Erythroblast (primary cell): ENCODE measurements around the gene ATXN2.

Experiments used
- GATA1 ChIP-seq: IDR thresholded peaks from 2 replicates; pipeline ENCODE4 v1.6.1; 2011; ENCODE audit warnings: low read depth, mild to moderate bottlenecking, control low read depth, low read length, moderate library complexity
- POLR2A ChIP-seq: IDR thresholded peaks from 2 replicates; pipeline ENCODE4 v1.6.1; 2011; ENCODE audit warnings: mild to moderate bottlenecking, low read length

DNA sequence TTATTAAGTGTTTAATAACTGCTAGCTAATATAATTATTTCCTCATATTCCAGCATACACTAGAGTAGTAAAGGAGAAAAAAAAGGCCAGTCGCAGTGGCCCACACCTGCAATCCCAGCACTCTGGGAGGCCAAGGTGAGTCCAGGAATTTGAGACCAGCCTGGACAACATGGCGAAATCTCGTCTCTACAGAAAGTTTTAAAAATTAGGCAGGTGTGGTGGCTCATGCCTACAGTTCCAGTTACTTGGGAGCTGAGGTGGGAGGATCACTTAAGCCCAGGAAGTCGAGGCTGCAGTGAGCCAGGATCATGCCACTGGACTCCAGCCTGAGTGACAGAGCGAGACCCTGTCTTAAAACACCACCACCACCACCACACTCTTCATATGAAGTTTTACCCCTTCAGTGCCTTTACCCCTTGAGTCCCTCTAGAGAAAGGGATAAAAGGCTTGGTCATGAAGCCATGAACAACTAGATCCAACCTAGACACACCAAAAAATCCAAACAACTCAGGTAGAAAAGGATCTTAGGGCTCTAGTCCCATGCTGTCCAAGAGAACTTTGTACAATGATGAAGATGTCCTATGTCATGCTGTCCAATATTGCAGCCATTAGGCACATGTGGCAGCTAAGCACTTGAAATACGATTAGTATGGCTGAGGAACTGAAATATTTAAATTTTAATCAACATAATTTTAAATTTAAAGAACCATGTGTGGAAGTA is 29.6 kb downstream of the ATXN2 start:
- TF ChIP-seq POLR2A: no peak
- no peak for TF ChIP-seq GATA1
